HG02938 (cell line): Measurements from ENCODE around the gene NFIB.

Experiments
- ATAC-seq: cut with Tn5 transposase; IDR thresholded peaks from one replicate; pipeline ENCODE4 v1.9.1; 2021; ENCODE audit warnings: mild to moderate bottlenecking, moderate library complexity; ENCODE audit not compliant: unreplicated experiment

The NFIB gene

DNA sequence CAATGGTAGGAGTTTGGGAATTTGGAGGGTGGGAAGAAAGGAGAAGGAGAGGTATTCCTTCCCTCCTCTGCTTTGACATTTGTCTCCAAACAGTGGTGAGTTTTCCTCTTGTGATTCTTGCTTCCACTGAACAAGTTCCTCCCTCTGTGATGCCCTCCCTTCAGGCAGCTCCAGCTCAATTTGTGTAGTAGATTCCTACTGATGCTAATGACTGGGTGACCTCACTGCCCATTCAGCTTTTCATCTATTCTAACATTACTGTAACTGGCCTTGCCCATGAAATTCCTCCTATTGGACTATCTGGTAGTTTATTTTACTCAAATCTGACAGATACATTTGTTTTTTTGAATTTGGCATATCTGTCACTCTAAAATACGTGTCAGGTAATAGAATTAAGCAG is 121.4 kb downstream of the NFIB start:
- no peak for ATAC-seq

DNA sequence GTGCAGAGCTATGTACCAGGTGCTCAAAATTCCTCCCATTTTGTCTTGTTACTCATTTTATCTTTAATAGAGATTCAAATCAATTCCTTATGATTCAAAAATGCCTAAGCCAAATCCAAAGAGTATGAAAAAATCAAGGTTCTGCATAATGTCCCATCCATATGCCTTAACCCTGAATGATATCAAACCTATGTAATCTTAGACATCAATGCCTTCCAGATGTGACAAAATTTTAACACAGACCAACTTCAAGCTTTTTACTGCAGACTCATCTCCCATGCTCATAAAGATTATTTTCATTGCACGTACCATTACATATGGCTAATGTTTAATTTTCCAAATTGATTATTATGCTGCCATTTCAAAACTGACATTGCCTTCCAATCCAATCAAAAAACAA is 122.4 kb downstream of the NFIB start:
- no peak for ATAC-seq

DNA sequence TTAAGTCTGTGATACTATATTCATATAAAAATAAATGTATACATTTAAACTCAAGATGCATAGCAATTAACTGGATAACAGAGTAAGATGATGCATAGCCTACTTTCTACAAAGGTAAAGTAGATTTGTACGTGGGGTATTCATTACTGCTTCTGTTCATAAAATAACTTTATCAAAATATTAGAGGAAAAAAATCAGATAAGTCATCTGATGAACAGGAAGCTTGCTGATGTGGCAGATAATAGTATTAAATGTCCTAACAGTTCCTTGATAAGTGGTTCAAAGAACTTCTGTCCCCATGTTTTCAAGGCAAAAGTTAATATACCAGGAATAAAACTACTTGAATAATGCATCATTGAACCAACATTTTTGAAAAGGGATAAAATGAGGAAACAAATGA is 123.7 kb downstream of the NFIB start:
- ATAC-seq, result no peak

DNA sequence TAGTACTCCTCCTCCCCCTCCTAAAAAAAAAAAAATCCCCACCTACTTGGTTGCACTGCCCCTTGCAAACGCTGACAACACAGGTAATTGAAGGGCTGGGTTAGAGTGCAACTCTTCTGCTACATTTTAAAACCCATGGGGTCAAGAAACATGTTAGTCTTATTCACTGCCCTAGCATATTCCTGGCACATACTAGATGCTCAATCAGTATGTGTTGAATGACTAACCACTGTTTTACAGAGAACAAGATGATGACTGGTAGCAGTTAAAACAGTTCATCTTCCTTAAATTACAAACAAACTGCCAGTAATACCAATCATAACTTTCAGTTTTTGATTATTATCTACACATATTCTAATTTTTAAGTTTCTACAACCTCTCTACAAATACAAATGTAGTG is 124.4 kb downstream of the NFIB start:
- ATAC-seq, result no peak

DNA sequence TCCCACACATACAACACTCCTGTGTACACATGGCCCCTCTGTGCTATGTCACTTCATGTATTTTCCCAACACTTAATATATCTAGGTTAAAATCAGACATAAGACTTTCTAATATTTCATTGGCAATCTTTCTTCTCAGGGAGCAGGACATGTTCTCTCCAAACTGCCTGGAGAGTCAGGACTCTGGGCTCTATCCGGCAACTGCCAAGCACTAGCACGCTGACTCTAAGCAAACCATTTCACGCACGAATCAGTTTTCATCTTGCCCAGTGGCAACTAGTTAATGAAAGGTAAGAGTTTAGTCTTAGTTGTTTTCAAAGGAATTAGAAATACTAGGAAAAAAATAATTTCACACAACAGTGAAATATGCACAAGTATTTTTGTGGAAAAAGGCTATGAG is 124.8 kb downstream of the NFIB start:
- ATAC-seq, result no peak

DNA sequence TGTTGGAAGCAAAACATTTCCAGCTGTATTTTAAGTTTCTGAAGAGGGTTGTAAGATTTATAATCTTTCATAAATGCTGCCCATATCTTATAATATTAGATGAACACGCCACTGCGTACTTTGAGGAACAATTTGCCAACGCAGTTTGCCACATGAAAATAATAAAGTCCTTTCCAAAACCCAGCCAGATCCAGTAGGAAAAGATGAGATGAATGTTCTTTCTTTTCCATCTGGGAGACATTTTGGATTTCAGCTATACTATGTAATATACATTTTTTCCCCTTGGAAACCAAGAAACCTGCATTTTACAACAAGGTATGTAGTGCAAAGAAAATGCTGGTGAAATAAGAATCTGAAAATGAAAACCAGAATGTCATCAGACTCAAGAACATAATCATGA is 125.4 kb downstream of the NFIB start:
- no peak for ATAC-seq

DNA sequence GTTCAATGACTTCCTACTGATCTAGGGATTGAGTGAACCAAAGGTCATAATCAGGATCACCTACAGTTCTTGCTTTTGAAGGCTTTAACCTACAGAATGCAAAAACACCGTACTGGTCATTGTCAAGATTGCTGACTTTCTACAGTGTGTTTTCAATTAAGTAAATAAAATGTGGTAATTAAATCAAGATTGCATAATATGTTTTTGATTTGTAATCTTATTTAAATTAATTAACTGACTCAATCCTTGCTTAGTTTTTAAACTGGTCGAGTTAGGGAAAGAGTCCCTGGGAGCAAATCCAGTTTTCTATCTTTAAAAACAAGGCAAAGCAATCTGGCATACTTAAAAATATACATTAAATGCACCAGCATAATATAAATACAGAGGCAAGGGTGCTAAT is 125.9 kb downstream of the NFIB start:
- ATAC-seq, result no peak

DNA sequence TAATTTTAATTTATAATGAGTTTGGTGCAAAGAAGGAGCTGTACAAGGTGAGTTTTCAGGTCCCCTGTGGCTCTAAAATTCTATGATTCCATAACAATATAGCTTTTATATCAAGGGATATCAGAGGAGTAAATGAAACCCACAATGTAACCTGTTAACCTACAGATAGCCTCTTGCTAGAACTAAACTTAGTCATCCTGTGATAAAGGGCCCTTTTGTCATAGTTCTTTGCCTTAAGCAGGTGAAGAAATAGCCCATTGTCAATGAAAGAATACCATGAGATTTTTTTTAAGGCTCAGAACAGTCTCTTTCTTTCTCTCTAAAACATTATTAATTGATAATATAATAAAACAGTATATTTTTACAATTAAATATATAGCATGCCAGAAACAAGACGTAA is 127.8 kb downstream of the NFIB start:
- no peak for ATAC-seq

DNA sequence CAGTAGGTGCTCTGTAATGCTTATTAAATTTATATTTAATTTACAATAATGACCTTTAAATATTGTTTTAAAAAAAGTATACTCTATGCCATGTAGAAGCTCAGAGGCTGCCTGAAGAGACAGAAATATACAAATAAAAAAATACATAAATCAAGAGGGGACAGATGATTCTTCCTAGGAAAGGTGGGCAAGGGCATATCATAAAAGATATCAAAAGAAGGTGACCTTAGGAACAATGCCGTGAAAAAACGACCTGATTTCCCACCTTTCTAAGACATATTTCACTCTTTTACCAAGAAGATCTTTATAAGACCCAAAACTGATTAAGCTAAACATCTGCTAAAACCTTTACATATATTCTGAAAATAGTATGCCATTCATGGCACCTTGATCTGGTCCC is 128.9 kb downstream of the NFIB start:
- no peak for ATAC-seq

DNA sequence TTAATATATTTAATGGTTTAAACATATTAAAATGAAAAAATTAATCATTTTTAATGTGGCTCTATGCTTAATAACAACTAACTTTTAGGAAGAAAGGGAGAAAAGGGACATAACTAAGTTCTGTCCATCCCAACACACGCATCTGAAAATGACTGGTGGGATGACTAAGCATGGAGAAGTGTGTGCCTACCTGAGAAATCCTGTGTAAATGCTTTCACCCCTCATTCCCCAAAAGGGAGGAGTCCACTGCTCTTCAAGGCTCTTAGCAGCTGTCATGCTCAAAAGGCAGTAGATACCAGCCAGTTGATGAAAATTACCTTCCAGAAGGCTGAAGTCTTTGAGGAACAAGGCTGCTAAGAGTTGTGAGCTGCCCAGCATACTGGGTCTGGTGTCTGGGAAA is 130.9 kb downstream of the NFIB start:
- ATAC-seq, result no peak

DNA sequence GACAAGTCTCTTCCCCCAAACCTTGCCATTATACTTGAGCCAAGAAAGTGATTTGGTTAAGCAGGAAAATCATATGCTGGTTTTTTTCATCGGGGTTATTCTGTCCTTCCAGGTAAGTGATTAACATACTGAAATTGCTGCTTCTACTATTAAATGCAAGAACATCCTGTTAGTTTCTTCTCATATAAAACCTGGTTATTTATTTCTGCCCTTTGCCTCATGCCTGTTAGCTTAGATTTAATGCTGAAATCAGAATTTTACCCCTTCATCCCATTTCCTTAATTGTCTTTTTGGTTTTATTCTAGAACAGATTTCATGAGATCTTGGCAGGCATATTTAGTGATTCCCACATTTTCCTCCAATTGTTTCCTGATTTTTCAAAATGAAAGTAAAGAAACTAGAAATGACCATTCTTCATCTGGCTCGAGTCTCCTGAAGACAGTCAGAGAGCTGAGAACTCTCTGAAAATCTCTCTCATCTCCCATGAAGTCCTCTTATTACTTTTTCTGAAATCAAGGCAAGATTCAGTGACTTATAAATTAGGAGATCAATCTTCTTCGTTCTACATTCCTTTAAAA is 132.9 kb downstream of the NFIB start:
- no peak for ATAC-seq

DNA sequence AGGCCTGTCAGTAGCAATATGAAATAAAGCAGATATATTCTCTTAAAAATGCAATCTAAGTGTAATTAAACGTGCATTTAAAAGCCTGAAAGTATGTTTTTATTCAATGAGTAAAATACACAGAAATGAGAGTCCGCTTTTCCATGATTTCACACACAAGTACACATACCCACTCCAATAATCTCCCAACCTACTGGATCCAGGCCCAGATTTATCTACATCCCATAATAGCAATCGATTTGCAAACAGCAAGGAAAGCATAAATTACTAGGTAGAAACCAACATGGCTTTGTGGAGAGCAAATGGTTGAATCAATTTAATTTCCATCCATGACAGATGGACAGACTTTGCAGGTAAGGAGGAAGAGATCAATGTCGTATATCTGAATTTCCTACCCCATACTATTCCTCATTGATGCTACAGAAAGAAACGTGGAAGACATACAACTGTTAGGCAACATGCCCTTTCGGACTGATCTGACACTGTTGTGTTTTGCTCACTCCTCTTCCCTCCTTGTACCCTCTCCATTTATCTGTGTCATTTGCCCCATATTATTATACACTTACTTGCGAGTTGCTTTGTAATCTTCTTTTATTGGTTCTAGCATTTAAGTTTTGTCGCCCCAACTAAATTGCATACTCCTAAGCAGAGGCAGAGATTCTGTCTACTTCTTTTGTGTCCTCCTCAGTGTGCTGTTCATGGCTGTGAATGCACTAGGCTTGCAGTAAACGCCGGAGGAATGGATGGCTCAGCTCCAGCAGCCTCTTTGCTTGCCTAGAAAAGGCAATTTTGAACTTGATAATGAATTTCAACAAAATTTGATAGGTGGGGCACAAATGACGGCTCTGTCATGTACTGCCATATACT is 133.6 kb downstream of the NFIB start:
- no peak for ATAC-seq

DNA sequence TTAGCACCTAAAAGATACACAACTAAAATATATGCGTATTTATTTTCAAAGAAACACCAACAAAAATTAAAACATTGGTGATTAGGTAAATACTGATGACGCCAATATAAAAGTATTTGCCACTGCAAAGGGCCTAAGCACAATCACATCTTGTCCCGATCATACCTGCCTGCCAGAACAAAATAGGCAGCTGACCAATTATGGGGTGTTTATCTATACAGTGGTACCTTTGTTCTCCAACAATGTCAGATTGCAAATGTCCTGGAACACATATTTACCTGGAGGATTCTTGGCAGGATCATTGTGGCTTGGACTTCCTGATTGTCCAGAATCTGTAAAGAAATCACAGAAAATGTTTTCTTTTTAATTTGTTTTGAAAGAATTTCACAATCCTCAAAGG is 134.5 kb downstream of the NFIB start:
- ATAC-seq, result no peak

DNA sequence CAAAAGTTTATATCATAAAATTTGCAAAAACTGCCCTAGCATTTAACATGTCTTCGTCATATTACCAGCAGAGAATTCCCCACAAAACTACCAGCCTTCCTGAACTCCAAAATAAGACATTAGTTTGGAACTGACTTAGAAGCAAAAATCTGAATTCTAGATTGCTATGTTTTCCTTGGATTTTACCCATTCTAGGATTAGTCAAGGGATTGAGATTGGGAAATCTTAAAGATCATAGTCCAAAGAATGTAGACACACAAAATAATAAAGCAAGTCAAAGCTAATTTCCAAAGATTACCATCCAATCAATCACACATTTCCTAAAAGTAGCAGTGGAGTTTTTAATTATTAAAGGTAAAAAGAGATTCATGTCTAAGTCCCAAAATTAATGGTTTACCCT is 138.2 kb downstream of the NFIB start:
- no peak for ATAC-seq

DNA sequence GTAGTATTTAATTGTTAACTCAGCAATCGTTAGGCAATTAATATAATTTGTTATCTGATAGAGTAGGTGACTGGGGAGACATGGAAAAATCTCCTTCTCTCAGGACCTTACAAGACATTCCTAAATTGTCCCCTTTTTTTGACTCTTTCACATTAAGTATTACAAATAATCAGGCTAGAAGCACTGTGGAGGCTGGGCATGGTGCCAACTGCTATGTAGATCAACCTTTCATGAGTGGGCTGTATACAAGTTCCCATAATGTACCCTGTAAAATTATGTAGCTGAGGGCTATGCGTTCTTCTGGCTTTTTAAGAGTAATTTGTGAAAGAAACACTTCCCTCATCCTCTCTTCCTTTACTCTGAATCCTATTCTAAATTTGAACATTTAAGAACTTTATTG is 140.2 kb downstream of the NFIB start:
- ATAC-seq, result no peak

DNA sequence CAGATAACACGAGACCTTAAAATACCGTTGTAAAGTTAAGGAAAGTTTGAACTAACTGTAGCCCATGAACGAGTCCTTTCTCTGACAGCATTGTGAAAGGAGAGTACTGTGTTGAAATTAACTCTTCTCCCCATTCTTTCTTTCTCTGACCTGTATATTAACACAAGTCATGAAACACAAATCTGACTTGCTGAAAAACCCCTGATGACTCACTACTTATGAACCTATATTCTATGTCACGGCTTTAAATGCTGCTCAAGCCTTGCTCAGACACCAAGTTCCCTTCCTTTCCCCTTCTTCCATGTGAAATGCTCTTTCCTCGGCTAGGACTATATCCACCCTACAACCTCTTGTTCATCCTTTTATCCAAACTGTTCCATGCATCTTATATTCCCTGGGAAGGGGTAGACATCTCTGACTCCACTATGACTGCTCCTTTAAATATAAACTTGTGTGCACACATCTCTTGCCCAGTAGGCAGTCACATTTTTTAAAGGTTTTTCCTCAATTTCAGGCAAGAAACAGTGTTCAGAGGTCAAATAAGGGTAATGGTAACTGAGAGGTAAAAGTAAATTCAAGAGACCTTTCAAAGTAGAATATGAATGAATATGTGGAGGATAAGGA is 142.9 kb downstream of the NFIB start:
- ATAC-seq, result peak; percentile 86

DNA sequence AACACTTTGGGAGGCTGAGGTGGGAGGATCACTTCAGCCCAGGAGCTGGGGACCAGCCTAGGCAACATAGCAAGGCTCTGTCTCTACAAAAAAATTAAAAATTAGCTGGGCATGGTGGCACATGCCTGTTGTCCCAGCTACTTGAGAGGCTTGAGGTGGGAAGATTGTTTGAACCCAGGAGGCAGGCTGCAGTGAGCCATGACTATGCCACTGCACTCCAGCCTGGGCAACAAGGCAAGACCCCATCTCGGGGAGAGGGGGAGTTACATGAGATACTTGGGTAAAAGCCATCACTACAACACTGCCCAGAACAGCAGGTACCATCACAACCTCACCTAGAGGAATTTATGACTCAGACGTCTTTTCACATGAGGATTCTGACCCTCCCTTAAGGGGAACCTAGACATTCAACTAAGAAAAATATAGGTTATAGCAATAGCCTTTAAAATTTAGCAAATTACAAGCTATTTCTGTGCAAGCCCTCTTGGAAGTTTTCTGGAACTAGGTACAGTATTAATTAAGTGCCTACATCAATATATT is 143.5 kb downstream of the NFIB start:
- ATAC-seq, result peak; percentile 26

DNA sequence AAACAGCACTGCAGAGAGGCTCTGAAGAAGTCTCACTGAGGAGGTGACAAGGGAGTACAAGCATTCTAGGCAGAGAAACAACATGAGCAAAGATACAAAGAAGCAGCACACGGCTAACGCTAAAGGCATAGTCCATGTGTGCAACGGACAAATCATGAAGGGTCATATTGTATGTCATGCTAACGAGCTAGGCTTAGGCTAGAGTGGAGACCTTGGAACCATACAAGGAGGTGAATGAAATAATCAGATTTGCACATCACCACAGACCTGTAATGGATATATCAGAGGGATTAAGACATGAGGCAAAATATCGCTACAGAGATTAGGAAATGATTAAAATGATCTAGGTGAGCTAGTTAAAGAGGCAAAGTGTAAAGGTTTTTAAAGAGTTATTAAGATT is 145.6 kb downstream of the NFIB start:
- ATAC-seq, result no peak

DNA sequence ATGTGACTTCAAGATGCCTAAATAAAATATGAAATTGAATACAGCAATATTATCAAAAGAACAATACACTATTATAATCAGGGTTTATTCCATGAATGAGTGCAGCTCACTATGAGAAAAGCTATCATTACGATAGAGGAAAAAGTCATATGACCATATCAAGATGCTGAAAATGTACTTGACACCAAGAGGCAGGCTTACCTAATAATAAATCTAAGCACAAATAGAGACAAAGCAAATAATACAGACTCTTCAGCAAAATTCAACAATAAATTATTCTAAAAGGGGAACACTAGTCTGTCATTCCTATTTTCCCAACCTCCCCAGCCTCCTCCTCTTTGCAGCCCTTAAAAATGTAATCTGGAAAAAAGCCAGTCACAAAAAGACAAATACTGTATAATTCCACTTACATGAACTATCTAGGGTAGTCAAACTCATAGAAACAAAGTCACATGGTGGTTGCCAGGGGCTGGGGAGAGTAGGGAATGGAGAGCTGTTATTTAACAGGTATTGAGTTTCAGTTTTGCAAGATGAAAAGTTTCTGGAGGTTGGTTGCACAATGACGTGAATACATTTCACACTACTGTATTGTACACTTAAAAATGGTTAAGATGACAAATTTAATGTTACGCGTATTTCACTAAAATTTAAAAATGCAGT is 148.4 kb downstream of the NFIB start:
- no peak for ATAC-seq

DNA sequence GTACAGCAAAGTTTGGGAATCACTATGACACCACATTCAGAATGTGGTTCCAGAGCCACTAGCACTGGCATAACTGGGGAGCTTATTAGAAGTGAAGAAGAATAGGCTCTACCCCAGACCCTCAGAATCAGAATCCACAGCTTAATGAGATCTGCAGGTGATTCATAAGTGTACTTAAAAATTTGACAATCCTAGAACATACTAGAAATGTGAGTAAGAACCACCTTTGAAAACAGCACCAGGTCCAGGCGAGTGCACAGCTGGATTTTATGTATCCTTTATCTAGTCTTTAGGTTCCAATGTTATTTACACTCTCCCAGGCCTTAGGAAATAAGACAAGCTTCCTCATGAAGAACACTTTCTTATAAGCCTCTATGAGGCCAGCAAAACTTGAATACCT is 149.0 kb downstream of the NFIB start:
- ATAC-seq, result no peak

DNA sequence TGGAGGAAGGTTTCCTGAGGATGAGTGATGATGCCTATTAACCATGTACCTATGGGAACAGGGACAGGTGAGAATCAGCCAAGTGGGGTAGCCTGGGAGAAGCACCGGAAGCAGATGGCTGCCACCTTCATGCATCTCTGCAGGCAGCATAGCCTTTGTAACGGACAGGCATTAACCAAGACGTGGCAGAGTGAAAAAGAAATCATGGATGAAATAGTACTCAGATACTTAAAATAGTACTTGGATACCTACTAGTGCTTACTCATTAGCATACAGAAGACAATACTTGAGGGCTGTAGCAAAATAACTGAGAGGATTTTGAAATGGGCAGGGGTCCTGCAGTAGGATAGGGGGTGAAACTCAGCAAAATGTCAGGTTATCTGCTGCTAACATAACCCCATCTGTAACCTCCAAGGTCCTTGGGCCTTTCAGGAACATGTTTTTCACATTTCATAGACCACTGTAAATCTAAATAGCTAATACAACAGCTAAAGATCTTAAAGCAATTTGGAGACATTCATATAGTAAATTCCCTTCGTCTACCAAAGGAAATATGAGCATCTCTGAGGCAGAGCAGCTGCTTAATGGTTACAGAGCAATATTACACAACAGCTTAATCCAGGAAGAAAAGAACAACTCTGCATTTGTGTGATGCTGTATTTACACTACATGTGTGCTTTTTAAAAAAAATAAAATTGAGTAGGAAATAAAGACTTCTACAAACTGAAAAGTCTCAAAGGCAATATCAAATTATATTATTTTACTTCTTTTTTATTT is 154.3 kb downstream of the NFIB start:
- ATAC-seq, result no peak
